Hematopoietic multipotent progenitor cell treated with erythropoietin and hydrocortisone succinate and interleukin-3 and kit ligand, for 8 days (in vitro differentiated cells): ENCODE data around the gene TBC1D7.

ENCODE experiments used
- DNase-seq: peaks from one replicate; pipeline ENCODE4 v3.0.0-alpha.2; 2015

The TBC1D7 gene

DNA sequence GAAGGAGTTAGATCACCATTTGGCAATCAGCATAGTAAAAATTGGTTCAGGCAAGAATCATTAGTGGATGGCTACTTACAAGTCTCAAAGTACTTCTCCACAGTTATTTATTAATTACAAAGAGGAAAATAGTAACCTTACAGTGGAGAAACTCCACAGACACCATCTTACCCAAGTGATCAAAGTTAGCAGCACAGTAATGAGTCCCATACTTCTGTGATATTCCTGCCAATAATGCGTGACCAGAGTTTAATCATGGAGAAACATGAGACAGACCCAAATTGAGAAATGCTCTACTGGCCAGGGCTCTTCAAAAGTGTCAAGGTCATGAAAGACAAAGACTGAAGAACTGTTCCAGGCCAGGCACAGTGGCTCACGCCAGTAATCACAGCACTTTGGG is 9.5 kb downstream of the TBC1D7 start:
- no peak for DNase-seq

DNA sequence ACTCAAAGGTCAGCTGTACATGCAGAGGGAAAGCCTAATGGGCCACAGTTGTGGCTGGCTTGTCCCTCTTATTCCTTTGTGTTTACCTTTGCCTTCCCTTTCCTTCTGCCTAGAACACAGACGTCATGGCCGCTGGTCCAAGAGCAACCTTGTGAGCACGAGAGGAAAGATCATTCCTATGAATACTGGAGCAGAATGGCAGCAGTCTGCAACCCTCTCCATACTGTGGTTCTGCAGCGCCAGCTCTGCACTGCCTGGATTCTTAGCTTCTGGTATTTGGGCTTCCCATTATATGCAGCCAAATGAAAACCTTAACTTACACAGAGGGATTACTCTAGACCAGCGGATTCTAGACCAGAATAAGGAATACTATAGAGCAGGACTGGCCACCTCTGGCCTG is 12.4 kb downstream of the TBC1D7 start:
- DNase-seq, result no peak

DNA sequence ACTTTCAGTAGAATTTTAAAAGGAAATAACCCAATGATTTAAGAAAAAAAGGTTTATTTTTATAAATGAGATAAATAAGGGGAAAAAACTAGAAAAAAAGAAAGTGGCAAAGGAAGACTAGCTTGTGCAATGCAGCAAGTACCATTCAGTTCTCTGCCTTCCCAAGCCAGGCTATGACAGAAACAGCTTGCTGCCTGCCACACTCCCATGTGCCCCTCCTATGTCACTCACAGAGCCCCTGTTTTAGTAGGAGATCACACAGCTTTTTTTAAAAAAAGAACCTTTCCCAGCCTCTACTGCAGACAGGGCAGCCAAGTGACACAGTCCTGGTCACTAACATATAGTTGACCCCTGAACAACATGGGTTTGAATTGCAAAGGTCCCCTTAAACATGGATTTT is 13.5 kb downstream of the TBC1D7 start:
- DNase-seq, result no peak

DNA sequence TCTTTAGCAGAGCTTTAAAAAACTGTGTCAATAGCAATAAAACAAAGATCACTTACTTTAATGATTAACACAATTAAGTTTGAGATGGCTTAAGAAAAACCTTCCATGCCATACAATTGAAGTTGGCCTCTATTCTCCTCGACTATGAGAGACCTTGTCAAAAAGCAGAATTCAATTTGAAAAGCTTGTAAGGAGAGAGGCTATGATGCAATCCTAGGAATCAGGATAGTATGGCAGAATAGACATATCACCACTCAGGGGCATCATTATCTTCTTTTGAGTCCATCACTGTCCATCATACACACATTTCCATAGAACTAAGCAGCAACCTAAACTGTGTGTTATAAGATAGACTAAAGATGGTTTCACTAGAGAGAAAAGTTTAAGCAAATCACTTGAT is 17.2 kb downstream of the TBC1D7 start:
- DNase-seq, result no peak

DNA sequence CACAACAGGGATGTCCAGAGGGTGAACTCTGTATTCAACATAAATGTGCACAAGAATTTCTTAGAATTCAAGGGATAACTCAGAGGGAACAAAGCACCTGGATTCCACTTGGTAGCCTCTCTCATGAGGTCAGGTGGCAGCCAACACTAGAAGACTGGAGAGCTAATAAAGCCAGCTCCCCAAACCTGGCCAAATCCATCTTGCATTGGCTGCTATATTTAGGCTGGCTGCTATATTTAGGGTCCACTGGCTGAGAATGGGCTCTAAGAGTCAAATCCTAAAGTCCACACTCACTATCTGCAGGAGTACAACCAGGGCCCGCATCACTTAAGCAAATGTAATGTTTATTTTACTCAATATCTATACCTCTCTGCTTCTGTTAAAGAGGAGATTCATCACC is 20.0 kb downstream of the TBC1D7 start:
- no peak for DNase-seq

DNA sequence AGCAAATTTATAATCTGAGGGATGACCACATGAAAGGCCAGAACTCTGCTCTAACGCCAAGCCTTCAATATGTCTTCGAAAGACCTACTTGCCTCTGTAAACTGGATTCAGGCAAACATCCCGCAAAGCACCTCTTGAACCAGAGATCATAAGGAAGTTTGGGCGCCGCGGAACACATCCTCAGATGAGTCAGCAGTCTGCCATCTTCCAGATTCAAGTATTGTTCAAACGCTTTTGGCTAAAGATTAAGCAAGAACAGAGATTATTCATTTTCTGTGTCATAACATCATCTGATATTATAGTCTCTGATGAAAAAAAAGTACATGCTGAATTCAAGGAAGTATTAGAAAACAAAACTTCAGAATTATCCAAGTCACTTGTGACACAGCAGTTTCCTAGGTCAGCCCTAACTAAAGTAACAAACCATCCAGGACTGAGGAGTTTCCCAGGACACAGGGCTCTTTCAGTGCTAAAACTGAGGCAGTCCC is 20.8 kb downstream of the TBC1D7 start:
- no peak for DNase-seq

- no peak for DNase-seq
Observed at GRCh38 chr6:13305791-13306190, 22.5 kb downstream of the TBC1D7 start.

DNA sequence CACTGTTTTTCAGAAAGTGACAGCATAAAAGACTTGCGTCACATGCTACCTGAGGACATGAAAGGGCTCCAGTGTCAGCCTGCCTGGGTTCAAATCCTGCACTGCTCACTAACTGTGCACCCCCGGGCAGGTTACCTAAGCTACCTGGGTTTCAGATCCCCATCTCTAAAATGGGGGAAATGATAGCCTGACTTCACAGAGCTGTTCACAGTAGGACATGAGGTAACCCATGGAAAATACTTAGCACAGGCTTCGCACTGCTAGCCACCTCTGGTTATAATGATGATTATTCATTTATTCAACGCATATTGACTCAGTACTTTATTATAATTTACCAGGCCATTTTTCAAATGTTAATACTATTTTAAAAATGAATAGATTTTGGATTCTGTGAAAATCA is 23.0 kb downstream of the TBC1D7 start:
- no peak for DNase-seq

- no peak for DNase-seq
Observed at GRCh38 chr6:13304580-13305260, 23.6 kb downstream of the TBC1D7 start.

GRCh38 chr6:13304101-13304500 is 24.2 kb downstream of the TBC1D7 start:
- DNase-seq, result no peak

GRCh38 chr6:13303668-13304017 is 24.7 kb downstream of the TBC1D7 start:
- DNase-seq, result peak; percentile 36

DNA sequence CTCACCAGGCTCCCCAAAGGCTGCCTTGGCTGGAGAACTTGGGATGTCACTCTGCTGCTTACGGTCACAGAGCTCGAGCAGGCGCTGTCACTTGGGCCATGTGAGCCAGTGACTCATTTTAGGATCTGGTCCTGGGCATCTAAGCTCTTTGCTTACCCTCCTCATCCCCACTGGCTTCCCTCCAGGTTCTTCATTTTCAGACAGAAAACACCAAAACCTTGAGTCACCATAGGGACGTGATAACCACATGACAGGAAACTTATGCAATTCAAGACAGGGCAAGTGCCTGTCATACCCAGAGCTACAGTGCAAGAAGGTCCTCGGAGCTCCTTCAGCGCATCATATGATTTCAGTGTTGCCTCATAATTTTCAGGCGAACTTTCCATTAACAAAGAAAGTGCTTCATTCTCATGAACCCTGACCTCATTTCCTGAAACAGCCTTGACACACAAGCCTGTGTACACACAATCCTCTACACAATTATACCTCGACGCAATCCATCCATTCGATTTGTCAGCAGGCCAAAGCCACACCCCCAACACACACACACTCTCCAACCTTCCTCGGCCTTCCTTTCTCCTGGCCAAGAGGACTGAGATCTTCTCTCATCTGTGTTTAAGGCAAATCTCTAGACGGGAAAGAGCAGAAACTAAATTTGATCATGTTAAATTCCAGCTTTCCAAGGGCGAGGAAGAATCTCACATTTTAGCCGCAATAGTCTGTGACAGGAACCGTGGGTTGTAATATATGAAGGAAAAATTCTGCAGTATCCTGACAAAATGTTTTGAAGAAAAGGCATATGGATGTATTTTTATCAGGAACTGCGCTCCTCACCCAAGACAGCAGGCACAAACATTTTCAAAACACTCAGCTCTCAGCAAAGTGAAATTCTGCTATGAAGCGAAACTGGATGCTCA is 25.3 kb downstream of the TBC1D7 start:
- DNase-seq, result peak; percentile 83

GRCh38 chr6:13302291-13302690 is 26.0 kb downstream of the TBC1D7 start:
- DNase-seq, result no peak

DNA sequence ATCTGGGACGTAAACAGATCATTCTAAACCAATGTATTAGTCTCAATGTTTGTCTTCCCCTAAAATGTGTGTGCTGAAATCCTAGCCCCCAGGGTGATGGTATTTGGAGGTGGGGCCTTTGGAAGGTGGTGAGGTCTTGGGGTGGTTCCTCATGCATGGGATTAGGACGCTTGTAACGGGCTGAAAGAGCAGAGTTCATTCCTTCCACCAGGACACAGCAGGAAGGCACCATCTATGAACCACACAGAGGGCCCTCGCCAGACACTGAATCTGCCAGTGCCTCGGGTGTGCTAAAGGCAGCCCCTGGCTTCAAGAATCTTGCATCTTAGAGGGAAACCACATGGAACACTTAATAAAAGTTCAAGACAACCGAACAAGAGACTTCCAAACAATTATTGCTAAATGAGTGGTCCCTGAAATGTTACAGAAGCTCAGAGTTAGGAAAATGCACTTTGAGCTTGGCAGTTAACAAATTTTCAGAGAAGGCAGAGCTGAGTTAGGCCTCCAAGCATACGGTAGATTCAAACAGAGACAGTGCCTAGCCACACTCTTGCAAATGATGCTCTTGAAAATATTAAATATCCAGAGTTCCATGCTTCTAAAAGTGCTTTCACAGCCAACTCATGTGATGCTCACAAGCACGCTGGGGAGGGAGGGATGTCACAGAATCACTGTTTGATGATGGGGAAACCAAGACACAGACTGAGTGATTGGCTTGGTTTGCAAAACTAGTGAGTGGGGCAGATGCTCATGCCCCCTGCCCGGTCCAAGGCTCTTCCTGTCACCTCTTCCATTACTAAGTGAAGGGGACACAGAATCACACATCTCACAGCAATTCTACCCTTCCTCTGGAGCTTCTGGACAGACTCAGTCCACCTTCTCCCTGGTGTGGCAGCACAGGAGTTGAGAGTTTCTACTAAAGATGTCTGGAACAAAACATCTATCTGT is 27.4 kb downstream of the TBC1D7 start:
- no peak for DNase-seq

DNA sequence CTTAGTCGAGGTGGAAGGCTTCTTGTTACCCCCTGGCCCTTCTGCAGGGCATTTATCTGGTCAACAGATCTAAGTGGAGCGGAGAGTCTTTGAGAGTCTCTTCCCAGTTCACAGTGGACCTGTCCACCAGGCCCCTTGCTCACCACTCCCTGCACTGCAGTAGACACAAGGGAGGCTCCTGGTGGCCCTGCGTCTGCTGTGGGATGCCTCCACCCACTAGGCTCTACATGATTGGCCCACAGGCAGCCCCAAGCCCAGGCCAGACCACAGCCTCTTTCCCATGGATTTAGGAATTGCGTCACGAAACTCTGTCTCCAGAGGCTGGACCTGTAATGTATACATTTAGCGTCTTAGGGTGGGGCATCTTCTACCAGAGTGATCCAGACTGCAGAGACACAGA is 28.4 kb downstream of the TBC1D7 start:
- no peak for DNase-seq

GRCh38 chr6:13299403-13299821 is 28.9 kb downstream of the TBC1D7 start:
- no peak for DNase-seq

DNA sequence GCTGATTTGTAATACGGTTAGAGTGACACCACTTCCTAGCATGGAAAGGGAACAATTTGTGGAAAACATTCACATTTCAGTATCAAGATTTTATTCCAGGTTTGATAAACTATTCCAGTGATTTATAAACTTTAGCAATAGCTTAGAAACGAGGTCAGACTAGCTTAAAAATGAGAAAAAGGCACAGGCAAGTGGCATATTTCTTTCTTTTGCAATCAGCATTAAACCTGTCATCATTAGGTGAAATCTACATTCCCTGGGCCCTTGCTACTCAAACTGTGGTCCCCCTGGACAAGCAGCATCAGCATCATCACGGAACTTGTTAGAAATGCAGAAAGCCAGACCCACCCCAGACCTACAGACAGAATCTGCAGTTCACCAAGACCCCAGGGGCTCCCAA is 29.9 kb downstream of the TBC1D7 start:
- no peak for DNase-seq

- DNase-seq, result no peak
Observed at GRCh38 chr6:13297391-13297790, 30.9 kb downstream of the TBC1D7 start.

- no peak for DNase-seq
Observed at GRCh38 chr6:13296536-13296997, 31.8 kb downstream of the TBC1D7 start.

GRCh38 chr6:13295576-13295975 is 32.8 kb downstream of the TBC1D7 start:
- no peak for DNase-seq

GRCh38 chr6:13294499-13295069 is 33.8 kb downstream of the TBC1D7 start:
- DNase-seq, result no peak

DNA sequence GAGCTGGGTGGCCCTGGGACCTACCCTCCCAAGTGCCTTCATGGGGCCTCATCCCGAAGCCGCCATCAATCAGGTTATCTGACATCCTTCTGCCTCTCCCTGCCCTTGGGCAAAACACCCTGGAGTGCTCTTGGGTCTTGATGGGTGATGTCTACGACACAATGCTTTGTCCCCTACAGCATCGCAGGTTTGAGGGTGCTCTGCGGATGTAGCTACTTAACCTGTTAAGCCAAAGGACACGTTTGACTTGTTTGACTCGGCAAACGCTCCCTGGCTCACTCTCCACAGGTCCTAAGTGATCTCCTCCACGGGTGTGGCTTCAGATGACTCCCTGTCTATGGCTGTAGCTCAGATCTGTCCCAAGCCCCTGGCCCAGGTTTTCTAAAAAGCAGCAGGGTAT is 35.6 kb downstream of the TBC1D7 start:
- DNase-seq, result no peak

GRCh38 chr6:13290335-13290734 is 38.0 kb downstream of the TBC1D7 start:
- DNase-seq, result peak; percentile 67
